BJ (cell line): Measurements from ENCODE around the gene WNT5A. TPM values are rescaled to one million over a fixed set of nuclear protein-coding genes. Genes with fewer than 3 reads are reported as not detected.

Experiments
- CTCF ChIA-PET: fragments of 350-600 bp; formaldehyde crosslinking; extraction: SDS; loops from one replicate; lab custom pipeline; 2021; ENCODE audit warnings: antibody characterized with exemption, inconsistent platforms; lab: Yijun Ruan, JAX
- POLR2A ChIA-PET: fragments of 300-600 bp; sonication (Branson Sonifier 250); formaldehyde crosslinking; extraction: SDS; loops from one replicate; lab custom pipeline; 2021; ENCODE audit warnings: antibody characterized with exemption; lab: Charles Lee
- DNase-seq: peaks from one replicate; pipeline ENCODE4 v3.0.0-alpha.2; 2011; ENCODE audit warnings: low read depth
- H3K27me3 ChIP-seq: 2 replicates; pipeline ENCODE4 v1.6.0; 2011; ENCODE audit warnings: low read length; ENCODE audit not compliant: control insufficient read depth, insufficient read depth
- H3K36me3 ChIP-seq: 2 replicates; pipeline ENCODE4 v1.5.1; 2011; ENCODE audit warnings: low read length; ENCODE audit not compliant: control insufficient read depth, insufficient read depth
- H3K4me3 ChIP-seq: 2 replicates; pipeline ENCODE4 v1.5.1; 2011; ENCODE audit warnings: low read depth, mild to moderate bottlenecking, control low read depth, low read length
- polyA minus RNA-seq: library from RNA; depleted of rRNA, polyadenylated mRNA; stranded (reverse); fragments of >200 nt; gene quantifications from 2 replicates; pipeline ENCODE4 v1.2.3, GENCODE V29; 2011; rRNA and poly(A)+ RNA removed
- polyA plus RNA-seq: library from polyadenylated mRNA; depleted of rRNA; stranded (reverse); fragments of >200 nt; gene quantifications from 2 replicates; pipeline ENCODE4 v1.2.3, GENCODE V29; 2011; rRNA removed
- TF ChIP-seq, protein P1 (sequence below): IDR thresholded peaks from 2 replicates; pipeline ENCODE4 v1.5.1; 2011; ENCODE audit warnings: low read depth, mild to moderate bottlenecking, control low read depth, inconsistent platforms, low read length, moderate library complexity; ENCODE audit not compliant: insufficient read depth

Gene WNT5A
- polyA plus RNA-seq (619 and 627 TPM in 2 replicates), polyA minus RNA-seq (678 and 907 TPM in 2 replicates)

DNA sequence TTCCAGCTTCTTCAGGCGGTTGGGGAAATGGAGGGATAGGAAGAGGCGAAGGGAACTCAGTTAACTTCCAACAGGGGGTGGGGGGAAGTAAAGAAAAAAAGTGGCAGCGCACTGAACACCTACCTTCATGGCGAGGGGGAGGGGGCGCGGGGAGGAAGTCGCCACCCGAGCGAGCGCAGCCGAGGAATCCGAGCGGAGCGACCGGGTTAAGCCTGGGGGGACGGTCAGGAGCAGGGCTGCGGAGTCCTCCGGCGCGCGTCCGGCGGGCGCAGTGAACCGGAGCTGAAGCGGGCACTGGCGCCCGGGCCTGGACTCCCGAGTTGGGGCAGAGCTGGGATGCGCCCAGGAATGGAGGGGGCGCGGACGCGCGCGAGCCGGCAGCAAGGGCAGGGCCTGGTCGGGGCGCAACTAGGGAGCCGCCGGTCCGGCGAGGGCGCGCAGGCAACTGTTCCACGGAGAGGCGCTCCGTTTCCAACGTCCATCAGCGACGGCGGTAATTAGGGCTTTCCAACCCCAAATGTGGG, at the start of gene WNT5A:
WNT5A (minus strand) TSS at position 450 of the 524 bp plus-strand sequence; CDS start at position 129, 321 bp downstream.
- POLR2A ChIA-PET = interaction anchor here (0.5 to 1.2 kb wide), 5 partner anchors 112 to 619 kb away, joined by 3 to 11 read pairs (median 4); no protein-coding TSS in a partner anchor
- TF ChIP-seq, protein P1, sequence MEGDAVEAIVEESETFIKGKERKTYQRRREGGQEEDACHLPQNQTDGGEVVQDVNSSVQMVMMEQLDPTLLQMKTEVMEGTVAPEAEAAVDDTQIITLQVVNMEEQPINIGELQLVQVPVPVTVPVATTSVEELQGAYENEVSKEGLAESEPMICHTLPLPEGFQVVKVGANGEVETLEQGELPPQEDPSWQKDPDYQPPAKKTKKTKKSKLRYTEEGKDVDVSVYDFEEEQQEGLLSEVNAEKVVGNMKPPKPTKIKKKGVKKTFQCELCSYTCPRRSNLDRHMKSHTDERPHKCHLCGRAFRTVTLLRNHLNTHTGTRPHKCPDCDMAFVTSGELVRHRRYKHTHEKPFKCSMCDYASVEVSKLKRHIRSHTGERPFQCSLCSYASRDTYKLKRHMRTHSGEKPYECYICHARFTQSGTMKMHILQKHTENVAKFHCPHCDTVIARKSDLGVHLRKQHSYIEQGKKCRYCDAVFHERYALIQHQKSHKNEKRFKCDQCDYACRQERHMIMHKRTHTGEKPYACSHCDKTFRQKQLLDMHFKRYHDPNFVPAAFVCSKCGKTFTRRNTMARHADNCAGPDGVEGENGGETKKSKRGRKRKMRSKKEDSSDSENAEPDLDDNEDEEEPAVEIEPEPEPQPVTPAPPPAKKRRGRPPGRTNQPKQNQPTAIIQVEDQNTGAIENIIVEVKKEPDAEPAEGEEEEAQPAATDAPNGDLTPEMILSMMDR = no peak
- peaks cover 6% of the 10 kb centered on the region for H3K36me3 ChIP-seq
- no peak for DNase-seq
- no peaks in the 10 kb centered on the region for H3K27me3 ChIP-seq
- CTCF ChIA-PET = interaction anchor here (0.6 to 1.8 kb wide), 7 partner anchors 38 to 298 kb away, joined by 3 to 13 read pairs (median 4); no protein-coding TSS in a partner anchor
- H3K4me3 ChIP-seq = peak within 1 kb of the TSS; percentile 68

DNA sequence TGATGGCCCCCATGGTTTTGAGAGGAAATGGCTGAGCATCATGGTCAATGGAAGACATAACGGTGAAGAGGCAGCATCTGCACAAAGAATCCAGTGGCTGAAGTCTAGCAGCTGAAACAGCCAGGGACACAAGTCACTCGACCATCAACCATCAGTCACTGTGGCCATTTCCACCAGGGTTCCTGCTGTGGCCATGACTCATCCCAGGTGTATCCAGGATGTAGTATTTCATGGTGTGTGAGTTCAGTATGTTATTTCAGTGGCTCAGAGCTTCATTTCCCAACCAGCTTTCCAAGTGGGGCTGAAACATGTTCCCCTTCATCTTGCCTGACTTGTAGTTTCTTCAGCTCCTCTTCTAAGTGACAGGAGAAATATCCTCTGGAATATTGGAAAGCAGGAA, 47.8 kb upstream of the WNT5A start:
- CTCF ChIA-PET = interaction anchor here (0.6 to 1.9 kb wide), 2 partner anchors 11 to 42 kb away, joined by 4 read pairs; no protein-coding TSS in a partner anchor
- DNase-seq = no peak
- TF ChIP-seq, protein P1 = no peak
- H3K36me3 ChIP-seq = no peaks in the 10 kb centered on the region
- no peak overlapping the region for H3K4me3 ChIP-seq
- H3K27me3 ChIP-seq = peaks cover 1% of the 10 kb centered on the region
- POLR2A ChIA-PET = no interaction called here

DNA sequence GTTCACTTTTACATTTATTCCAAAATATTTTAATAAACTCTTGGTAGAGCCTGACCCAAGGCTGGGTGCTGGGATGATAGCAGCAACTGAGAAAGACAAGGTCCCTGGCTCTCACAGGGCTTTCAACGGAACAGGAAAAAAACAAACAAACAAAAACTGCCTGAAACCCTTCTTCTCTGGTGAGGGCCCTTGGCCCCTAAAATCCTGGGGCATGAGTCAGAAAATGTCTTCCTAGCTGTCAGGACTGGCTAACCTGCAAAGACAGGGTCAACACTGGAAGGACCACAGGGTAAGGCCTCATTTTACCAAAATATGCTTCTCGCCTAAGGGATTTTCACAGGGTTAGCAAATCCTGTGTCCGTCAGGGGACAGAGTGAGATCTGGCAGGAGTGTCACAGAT, 45.7 kb upstream of the WNT5A start:
- CTCF ChIA-PET = interaction anchor here (2.9 kb wide), 1 partner anchor 16 kb away, joined by 11 read pairs; no protein-coding TSS in a partner anchor
- POLR2A ChIA-PET = no interaction called here

DNA sequence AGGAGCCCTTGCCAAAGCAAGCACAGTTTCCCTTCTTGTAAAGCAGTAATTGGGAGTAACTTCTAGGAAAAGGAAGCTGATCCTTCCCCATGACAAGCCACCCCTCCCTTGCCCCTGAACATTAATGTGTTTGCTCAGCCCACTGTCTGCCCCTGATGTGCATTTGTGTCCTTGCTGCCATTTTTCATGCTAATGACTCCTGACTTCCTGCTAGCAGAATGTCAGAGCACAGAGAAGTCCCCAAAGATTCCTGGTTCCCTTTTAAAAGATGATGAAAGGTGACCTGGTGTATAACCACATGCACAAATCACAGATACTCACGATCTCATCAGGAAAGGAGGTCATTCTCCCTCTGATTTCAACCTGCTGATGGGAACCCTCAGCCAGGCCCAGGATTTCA, 44.2 kb upstream of the WNT5A start:
- Histone ChIP-seq H3K4me3 (no peak overlapping the region), H3K36me3 (no peaks in the 10 kb centered on the region), H3K27me3 (peaks cover 1% of the 10 kb centered on the region; the same call in 1 of the 2 replicates)
- TF ChIP-seq, protein P1 = no peak
- ChIA-PET POLR2A (no interaction called here), CTCF (interaction anchor here (1.1 to 2.9 kb wide), 2 partner anchors 17 to 24 kb away, joined by 4 to 11 read pairs; no protein-coding TSS in a partner anchor)
- DNase-seq = no peak

More for the DNA sequence above, 45.7 kb upstream of the WNT5A start:
- TF ChIP-seq, protein P1 = no peak
- Histone ChIP-seq H3K36me3 (no peaks in the 10 kb centered on the region), H3K4me3 (no peak overlapping the region), H3K27me3 (peaks cover 1% of the 10 kb centered on the region; the same call in 1 of the 2 replicates)
- DNase-seq = no peak

DNA sequence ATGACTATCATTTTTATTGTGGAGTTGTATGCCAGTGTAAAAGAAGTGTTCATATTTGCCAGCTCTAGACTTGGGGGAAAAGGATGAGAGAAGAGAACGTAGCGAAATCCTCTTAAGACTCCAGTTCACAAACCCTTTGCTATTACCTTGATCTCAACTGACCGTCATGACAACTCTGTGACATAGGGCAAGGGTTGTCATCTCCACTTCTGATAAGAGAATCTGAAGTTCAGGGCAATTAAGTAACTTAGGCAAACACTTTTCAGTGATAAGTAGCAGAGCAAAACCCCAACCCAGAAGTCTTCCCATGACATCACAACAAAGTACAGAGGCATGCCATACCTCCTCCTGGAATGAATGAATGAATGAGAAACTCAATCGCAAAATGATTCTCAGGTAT, 40.3 kb upstream of the WNT5A start:
- TF ChIP-seq, protein P1 = no peak
- H3K27me3 ChIP-seq = no peaks in the 10 kb centered on the region; the same call in 1 of the 2 replicates
- no peaks in the 10 kb centered on the region for H3K36me3 ChIP-seq
- no peak overlapping the region for H3K4me3 ChIP-seq
- POLR2A ChIA-PET = no interaction called here
- CTCF ChIA-PET = interaction anchor here (0.5 to 0.6 kb wide), 2 partner anchors 20 to 195 kb away, joined by 3 to 4 read pairs; no protein-coding TSS in a partner anchor
- DNase-seq = no peak
